ENCODE data around the gene GSTO1.

The GSTO1 gene

DNA sequence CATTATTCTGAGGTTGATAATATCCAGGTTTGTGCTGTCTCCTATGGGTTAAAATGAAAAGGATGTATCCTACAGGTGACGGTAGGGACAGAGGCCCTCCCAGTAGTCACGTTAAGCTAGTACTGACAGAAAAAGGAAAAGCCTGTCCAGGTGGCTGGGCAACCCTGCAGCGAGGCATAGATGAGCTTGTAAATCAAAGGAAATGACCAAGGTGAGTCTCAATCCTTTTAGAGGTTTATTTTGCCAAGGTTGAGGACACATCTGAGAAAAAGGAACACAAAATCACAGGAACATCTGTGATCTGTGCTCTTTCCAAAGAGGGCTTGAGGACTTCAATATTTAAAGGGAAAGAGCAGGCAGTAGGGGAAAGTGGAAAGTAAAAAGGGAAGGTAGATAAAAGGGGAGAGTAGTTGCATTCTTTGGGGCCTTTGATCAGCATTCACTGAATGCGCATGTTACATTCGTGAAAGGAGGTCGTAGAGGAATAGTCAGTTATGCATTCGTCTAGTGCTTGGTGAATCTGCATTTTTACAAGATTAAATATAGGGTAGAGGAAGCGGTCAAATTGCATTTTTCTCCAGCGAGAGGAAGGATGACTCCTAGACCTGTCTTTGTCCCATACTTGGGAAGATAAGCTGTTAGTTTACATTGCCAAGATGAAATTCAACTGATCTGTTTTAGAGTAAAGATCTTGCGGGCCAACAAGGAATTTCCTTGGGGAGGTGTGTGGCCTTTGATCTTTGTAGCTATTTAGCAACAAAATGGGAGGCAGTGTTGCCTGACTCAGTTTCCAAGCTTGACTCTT, 884 bp upstream of the GSTO1 start:
- TF ChIP-seq POLR2AphosphoS5 (IDR thresholded peaks at IDR 0.05; ENCODE audit: borderline replicate concordance, low read depth, low read length), result no peak
- no peak for TF ChIP-seq EZH2 (IDR thresholded peaks at IDR 0.05)
- TF ChIP-seq FOXP2 (optimal IDR thresholded peaks at IDR 0.05; ENCODE audit: control extremely low read depth, extremely low read length, insufficient read depth), result no peak
- peaks cover 9% of the 10 kb centered on the region; the same call in 1 of the 2 replicates for H3K36me3 ChIP-seq (ENCODE audit: insufficient read depth, low read length)
- H3K9ac ChIP-seq (ENCODE audit: insufficient read length), result peak overlapping the region; percentile 85
- H3K27ac ChIP-seq, result no peak overlapping the region
- H3K4me3 ChIP-seq, result peak overlapping the region; percentile 81
- H3K9me3 ChIP-seq (ENCODE audit: low read depth, low read length), result no peaks in the 10 kb centered on the region
- DNase-seq (ENCODE audit: low read depth, low spot score), result no peak

DNA sequence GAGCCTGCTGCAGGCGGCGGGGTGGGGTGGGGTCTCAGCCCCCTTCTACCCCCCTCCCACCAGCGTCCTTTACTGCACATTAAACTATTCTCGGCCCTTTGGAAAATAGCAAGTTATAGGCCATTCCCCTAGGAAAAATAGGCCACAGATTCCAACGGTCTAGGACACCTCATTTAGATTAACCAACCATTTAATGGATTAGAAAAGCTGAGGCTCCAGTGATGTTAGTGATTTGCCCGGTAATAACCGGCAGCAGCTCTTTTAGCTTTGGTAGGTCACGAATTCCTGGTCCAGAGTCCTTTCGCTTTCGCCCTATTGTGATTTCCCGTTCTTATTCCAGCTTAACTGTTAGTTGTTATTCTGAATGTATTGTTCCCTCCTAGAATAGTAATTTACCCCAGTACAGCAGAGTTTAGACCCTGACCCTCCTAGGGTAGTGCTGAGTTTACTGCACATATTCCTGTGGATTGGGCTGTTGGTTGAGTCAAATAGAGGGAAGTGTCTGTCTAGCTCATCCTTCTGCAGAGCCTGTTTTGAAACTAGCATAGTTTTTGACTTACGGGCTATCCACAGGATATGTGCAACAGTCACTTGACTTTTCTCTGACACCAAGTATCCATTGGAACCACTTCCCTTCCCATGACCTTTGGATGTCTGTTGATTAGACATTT, 754 bp downstream of the GSTO1 start:
- peak overlapping the region; percentile 25; the same call in 1 of the 2 replicates for H3K27ac ChIP-seq
- no peak for TF ChIP-seq POLR2AphosphoS5 (IDR thresholded peaks at IDR 0.05; ENCODE audit: borderline replicate concordance, low read depth, low read length)
- TF ChIP-seq EZH2 (IDR thresholded peaks at IDR 0.05), result no peak
- TF ChIP-seq FOXP2 (optimal IDR thresholded peaks at IDR 0.05; ENCODE audit: control extremely low read depth, extremely low read length, insufficient read depth), result no peak
- H3K4me3 ChIP-seq, result peak overlapping the region; percentile 81
- H3K36me3 ChIP-seq (ENCODE audit: insufficient read depth, low read length), result peaks cover 20% of the 10 kb centered on the region; the same call in 1 of the 2 replicates
- DNase-seq (ENCODE audit: low read depth, low spot score), result no peak
- H3K9me3 ChIP-seq (ENCODE audit: low read depth, low read length), result no peaks in the 10 kb centered on the region
- H3K9ac ChIP-seq (ENCODE audit: insufficient read length), result peak overlapping the region; percentile 85

DNA sequence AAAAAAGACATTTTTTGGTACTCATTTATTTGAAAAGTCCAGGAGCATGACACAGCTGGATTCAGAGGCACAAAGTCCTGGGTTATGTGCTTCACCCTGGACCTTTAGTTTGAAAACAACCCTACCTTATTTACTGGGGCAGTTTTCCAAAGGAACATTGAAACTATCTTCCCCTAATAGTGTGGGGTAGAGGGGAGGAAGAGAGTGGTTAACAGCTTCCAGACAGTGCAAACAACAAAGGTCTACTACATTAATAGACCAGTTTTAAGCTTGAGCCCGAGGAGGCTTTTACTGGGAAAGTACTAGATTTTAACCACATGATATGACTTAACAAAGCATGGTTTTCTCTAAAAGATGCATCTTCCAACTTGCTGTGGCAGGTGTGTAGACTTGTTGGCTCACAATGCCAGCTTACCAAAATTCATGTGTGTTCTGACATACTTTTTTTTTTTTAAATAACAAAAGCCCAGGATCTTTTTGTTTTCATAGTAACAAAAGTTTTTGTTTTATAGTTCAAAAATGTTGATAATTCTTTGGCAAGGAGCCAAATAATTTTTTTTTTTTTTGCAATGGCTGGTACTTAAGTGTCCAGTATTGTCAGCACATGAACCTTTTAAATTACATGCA, 1.8 kb downstream of the GSTO1 start:
- DNase-seq (ENCODE audit: low read depth, low spot score), result no peak
- no peak overlapping the region; the same call in 1 of the 2 replicates for H3K27ac ChIP-seq

DNA sequence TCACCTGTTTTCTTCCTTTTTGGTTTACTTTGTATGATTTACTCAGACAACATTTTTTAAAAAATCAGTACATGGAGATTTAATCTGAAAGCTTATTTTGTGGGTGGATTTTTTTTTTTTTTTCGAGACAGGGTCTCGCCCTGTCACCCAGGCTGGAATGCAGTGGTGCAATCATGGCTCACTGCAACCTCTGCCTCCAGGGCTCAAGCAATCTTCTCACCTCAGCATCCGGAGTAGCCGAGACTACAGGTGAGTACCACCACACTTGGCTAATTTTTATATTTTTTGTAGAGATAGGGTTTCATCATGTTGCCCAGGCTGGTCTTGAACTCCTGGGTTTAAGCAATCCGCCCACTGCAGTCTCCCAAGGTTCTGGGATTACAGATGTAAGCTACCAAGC, 2.5 kb downstream of the GSTO1 start:
- Histone ChIP-seq H3K4me3 (no peak overlapping the region), H3K9ac (ENCODE audit: insufficient read length) (no peak overlapping the region), H3K27ac (no peak overlapping the region), H3K36me3 (ENCODE audit: insufficient read depth, low read length) (peaks cover 30% of the 10 kb centered on the region; the same call in 1 of the 2 replicates), H3K9me3 (ENCODE audit: low read depth, low read length) (no peaks in the 10 kb centered on the region)
- TF ChIP-seq FOXP2 (optimal IDR thresholded peaks at IDR 0.05; ENCODE audit: control extremely low read depth, extremely low read length, insufficient read depth) (no peak), POLR2AphosphoS5 (IDR thresholded peaks at IDR 0.05; ENCODE audit: borderline replicate concordance, low read depth, low read length) (no peak), EZH2 (IDR thresholded peaks at IDR 0.05) (no peak)
- no peak for DNase-seq (ENCODE audit: low read depth, low spot score)

More for the DNA sequence above, 1.8 kb downstream of the GSTO1 start:
- TF ChIP-seq POLR2AphosphoS5 (IDR thresholded peaks at IDR 0.05; ENCODE audit: borderline replicate concordance, low read depth, low read length) (no peak), FOXP2 (optimal IDR thresholded peaks at IDR 0.05; ENCODE audit: control extremely low read depth, extremely low read length, insufficient read depth) (no peak), EZH2 (IDR thresholded peaks at IDR 0.05) (no peak)
- Histone ChIP-seq H3K36me3 (ENCODE audit: insufficient read depth, low read length) (peaks cover 29% of the 10 kb centered on the region; the same call in 1 of the 2 replicates), H3K9me3 (ENCODE audit: low read depth, low read length) (no peaks in the 10 kb centered on the region), H3K4me3 (peak overlapping the region; percentile 81), H3K9ac (ENCODE audit: insufficient read length) (peak overlapping the region; percentile 85)

DNA sequence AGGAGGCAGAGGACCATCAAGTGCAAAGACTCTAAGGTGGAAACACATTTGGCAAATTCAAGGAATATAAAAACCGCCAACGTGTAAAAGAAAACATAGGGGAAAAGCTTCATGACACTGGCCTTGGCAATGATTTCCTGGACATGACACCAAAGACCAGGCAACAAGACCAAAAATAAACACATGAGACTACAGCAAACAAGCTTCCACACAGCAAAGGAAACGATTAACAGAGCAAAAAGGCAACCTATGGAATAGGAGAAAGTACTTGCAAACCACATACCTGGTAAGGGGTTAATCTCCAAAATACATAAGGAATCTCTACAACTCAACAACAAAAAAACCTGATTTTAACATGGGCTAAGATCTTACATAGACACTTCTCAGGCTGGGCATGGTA, 3.5 kb downstream of the GSTO1 start:
- DNase-seq (ENCODE audit: low read depth, low spot score), result no peak
- no peak overlapping the region for H3K4me3 ChIP-seq
- TF ChIP-seq EZH2 (IDR thresholded peaks at IDR 0.05), result no peak
- no peak for TF ChIP-seq FOXP2 (optimal IDR thresholded peaks at IDR 0.05; ENCODE audit: control extremely low read depth, extremely low read length, insufficient read depth)
- no peak for TF ChIP-seq POLR2AphosphoS5 (IDR thresholded peaks at IDR 0.05; ENCODE audit: borderline replicate concordance, low read depth, low read length)
- no peak overlapping the region for H3K9ac ChIP-seq (ENCODE audit: insufficient read length)
- no peaks in the 10 kb centered on the region for H3K9me3 ChIP-seq (ENCODE audit: low read depth, low read length)
- no peak overlapping the region for H3K27ac ChIP-seq
- H3K36me3 ChIP-seq (ENCODE audit: insufficient read depth, low read length), result peaks cover 35% of the 10 kb centered on the region

DNA sequence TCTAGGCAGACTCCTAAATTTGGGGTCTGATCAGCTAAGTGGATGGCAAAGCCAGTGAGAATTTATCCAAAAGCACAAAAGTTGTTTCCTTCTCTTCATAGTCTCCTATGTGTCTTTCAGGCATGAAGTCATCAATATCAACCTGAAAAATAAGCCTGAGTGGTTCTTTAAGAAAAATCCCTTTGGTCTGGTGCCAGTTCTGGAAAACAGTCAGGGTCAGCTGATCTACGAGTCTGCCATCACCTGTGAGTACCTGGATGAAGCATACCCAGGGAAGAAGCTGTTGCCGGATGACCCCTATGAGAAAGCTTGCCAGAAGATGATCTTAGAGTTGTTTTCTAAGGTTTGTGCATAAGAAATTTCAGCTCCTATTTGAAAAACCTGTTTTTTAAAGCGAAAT, 4.8 kb downstream of the GSTO1 start:
- no peak overlapping the region for H3K9ac ChIP-seq (ENCODE audit: insufficient read length)
- peaks cover 41% of the 10 kb centered on the region for H3K36me3 ChIP-seq (ENCODE audit: insufficient read depth, low read length)

DNA sequence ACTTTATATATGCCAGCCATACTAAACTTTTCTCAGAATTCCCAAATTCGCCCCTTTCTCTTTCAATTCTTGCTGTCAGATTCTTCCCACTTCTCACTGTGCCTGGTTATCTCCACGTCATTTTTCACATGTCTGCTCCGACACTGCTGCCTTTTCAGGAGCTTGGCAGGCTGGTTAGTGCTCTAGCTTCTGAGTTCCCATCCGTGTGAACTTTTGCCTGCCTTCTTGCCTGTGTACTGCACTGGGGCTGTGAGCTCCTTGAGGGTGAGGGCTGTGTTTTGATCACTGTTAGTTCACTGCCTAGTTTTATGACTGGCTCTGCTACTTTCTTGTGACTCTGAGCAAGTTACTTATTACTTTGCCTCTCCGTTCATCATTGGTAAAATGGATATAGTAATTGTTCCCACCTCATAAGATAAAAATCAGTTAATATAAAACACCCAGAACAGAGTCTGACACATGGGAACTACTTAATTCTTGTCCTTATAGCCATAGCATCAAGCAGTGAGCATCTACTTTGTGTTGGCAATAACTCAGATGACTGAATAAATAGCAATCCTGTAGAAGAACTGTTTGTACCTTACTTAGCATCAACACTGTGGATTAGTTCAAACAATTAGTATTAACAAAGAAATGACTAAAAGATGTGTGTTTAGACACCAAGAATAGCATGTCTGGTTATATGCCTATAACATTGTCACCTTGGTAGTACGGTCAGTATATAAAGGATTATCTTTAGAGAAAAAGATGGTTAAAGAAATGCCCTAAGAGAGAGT, 5.5 kb downstream of the GSTO1 start:
- H3K9ac ChIP-seq (ENCODE audit: insufficient read length), result no peak overlapping the region
- no peak for DNase-seq (ENCODE audit: low read depth, low spot score)
- no peak overlapping the region for H3K27ac ChIP-seq

More for the DNA sequence above, 4.8 kb downstream of the GSTO1 start:
- Histone ChIP-seq H3K9me3 (ENCODE audit: low read depth, low read length) (no peaks in the 10 kb centered on the region), H3K4me3 (no peak overlapping the region), H3K27ac (no peak overlapping the region)
- DNase-seq (ENCODE audit: low read depth, low spot score), result no peak
- TF ChIP-seq EZH2 (IDR thresholded peaks at IDR 0.05) (no peak), FOXP2 (optimal IDR thresholded peaks at IDR 0.05; ENCODE audit: control extremely low read depth, extremely low read length, insufficient read depth) (no peak), POLR2AphosphoS5 (IDR thresholded peaks at IDR 0.05; ENCODE audit: borderline replicate concordance, low read depth, low read length) (no peak)

More for the DNA sequence above, 5.5 kb downstream of the GSTO1 start:
- TF ChIP-seq POLR2AphosphoS5 (IDR thresholded peaks at IDR 0.05; ENCODE audit: borderline replicate concordance, low read depth, low read length) (no peak), FOXP2 (optimal IDR thresholded peaks at IDR 0.05; ENCODE audit: control extremely low read depth, extremely low read length, insufficient read depth) (no peak), EZH2 (IDR thresholded peaks at IDR 0.05) (no peak)
- Histone ChIP-seq H3K36me3 (ENCODE audit: insufficient read depth, low read length) (peaks cover 43% of the 10 kb centered on the region), H3K4me3 (no peak overlapping the region), H3K9me3 (ENCODE audit: low read depth, low read length) (no peaks in the 10 kb centered on the region)

Measured in SK-N-MC (cell line).